ENCODE results near the gene SCGB1C2.

GRCh38 chr17:143785-144281 lies 6.5 kb downstream of the SCGB1C2 start:
- peak; percentile 66 for TF ChIP-seq CTCF (conservative IDR thresholded peaks at IDR 0.05; ENCODE audit: low read length)
- no peak for TF ChIP-seq EZH2phosphoT487 (IDR thresholded peaks at IDR 0.05; ENCODE audit: borderline replicate concordance)

All from Loucy (cell line).